HG02588 (cell line): ENCODE data around the gene SERINC2.

Source experiments
- ATAC-seq: cut with Tn5 transposase; IDR thresholded peaks from one replicate; pipeline ENCODE4 v1.9.1; 2021; ENCODE audit warnings: mild to moderate bottlenecking, moderate library complexity; ENCODE audit not compliant: unreplicated experiment

The SERINC2 gene

GRCh38 chr1:31412205-31412604, 808 bp upstream of the SERINC2 start:
- ATAC-seq, result no peak

GRCh38 chr1:31413405-31414001, 490 bp downstream of the SERINC2 start:
- no peak for ATAC-seq

GRCh38 chr1:31414980-31415370, 2.0 kb downstream of the SERINC2 start:
- no peak for ATAC-seq

- ATAC-seq, result no peak
These were observed 2.6 kb downstream of the SERINC2 start for GRCh38 chr1:31415658-31416057.

- no peak for ATAC-seq
These were observed 3.2 kb downstream of the SERINC2 start for GRCh38 chr1:31416101-31416736.

- no peak for ATAC-seq
These were observed 4.1 kb downstream of the SERINC2 start for GRCh38 chr1:31417148-31417547.

- no peak for ATAC-seq
These were observed 5.8 kb downstream of the SERINC2 start for GRCh38 chr1:31418626-31419323.

- no peak for ATAC-seq
These were observed 7.7 kb downstream of the SERINC2 start for GRCh38 chr1:31420716-31421115.

- ATAC-seq, result no peak
These were observed 8.5 kb downstream of the SERINC2 start for GRCh38 chr1:31421371-31422040.

- ATAC-seq, result no peak
These were observed 9.7 kb downstream of the SERINC2 start for GRCh38 chr1:31422505-31423319.

GRCh38 chr1:31423418-31423947, 10.5 kb downstream of the SERINC2 start:
- ATAC-seq, result peak; percentile 70

GRCh38 chr1:31424568-31424967, 11.6 kb downstream of the SERINC2 start:
- no peak for ATAC-seq

- no peak for ATAC-seq
These were observed 12.5 kb downstream of the SERINC2 start for GRCh38 chr1:31425301-31426081.

- ATAC-seq, result no peak
These were observed 13.4 kb downstream of the SERINC2 start for GRCh38 chr1:31426249-31426922.

- ATAC-seq, result no peak
These were observed 14.3 kb downstream of the SERINC2 start for GRCh38 chr1:31427322-31427721.

- no peak for ATAC-seq
These were observed 15.6 kb downstream of the SERINC2 start for GRCh38 chr1:31428436-31429221.

GRCh38 chr1:31429583-31429982, 16.6 kb downstream of the SERINC2 start:
- no peak for ATAC-seq
